WERI-Rb-1 (cell line): Measurements from ENCODE around the gene CEACAM20.

Source experiments
- DNase-seq: peaks from one replicate; pipeline ENCODE4 v3.0.0-alpha.2; 2020
- H3K27ac ChIP-seq: fragments of 250-450 bp; sonication (Bioruptor Pico); 2 replicates; pipeline ENCODE4 v1.5.1; 2020; ENCODE audit warnings: mild to moderate bottlenecking, moderate library complexity
- H3K27me3 ChIP-seq: fragments of 250-450 bp; sonication (Bioruptor Pico); 2 replicates; pipeline ENCODE4 v1.5.1; 2021; ENCODE audit warnings: mild to moderate bottlenecking, low read depth, moderate library complexity; ENCODE audit not compliant: insufficient read depth, severe bottlenecking
- H3K36me3 ChIP-seq: fragments of 250-450 bp; sonication (Bioruptor Pico); 2 replicates; pipeline ENCODE4 v1.5.1; 2020; ENCODE audit warnings: mild to moderate bottlenecking, moderate library complexity
- H3K4me3 ChIP-seq: 2 replicates; pipeline ENCODE4 v1.5.1; 2011; ENCODE audit warnings: low read depth, mild to moderate bottlenecking, control low read depth, low read length
- H3K9me3 ChIP-seq: fragments of 250-450 bp; sonication (Bioruptor Pico); 2 replicates; pipeline ENCODE4 v1.5.1; 2021; ENCODE audit warnings: mild to moderate bottlenecking, moderate library complexity; ENCODE audit not compliant: severe bottlenecking
- CTCF ChIP-seq: IDR thresholded peaks from 2 replicates; pipeline ENCODE4 v1.5.1; 2011; ENCODE audit warnings: low read depth, mild to moderate bottlenecking, control low read depth, inconsistent platforms, low read length

CEACAM20 gene

GRCh38 chr19:44532819-44533218 lies 3.3 kb upstream of the CEACAM20 start:
- no peak for TF ChIP-seq CTCF

DNA sequence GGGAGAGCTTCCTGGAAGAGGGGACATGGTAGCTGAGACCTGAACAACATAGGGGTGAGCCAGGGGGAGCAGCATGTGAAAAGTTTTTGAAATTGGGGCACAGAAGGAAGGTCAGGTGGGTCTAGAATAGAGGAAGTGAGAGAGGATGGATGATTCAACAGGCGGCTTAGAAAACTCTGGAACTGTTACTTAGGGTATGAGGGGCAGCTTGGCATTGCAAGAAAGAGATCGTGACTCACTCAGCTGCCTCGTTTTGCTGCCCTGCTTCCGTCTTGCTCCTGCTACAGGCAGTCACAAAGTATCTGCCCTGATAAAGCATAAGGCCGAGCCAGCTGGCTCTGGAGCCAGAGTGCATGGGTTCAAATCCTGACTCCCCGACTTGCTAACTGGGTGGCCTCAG lies 1.3 kb upstream of the CEACAM20 start:
- no peak overlapping the region for H3K27ac ChIP-seq
- H3K9me3 ChIP-seq = peaks cover 11% of the 10 kb centered on the region
- no peaks in the 10 kb centered on the region for H3K27me3 ChIP-seq
- H3K36me3 ChIP-seq = no peaks in the 10 kb centered on the region
- TF ChIP-seq CTCF = no peak
- DNase-seq = no peak
- no peak overlapping the region for H3K4me3 ChIP-seq

More at GRCh38 chr19:44532819-44533218, 3.3 kb upstream of the CEACAM20 start:
- H3K4me3 ChIP-seq = no peak overlapping the region
- no peaks in the 10 kb centered on the region for H3K27me3 ChIP-seq
- peaks cover 28% of the 10 kb centered on the region for H3K9me3 ChIP-seq
- no peak overlapping the region for H3K27ac ChIP-seq
- H3K36me3 ChIP-seq = no peaks in the 10 kb centered on the region
- DNase-seq = no peak

GRCh38 chr19:44527554-44527953 lies 1.9 kb downstream of the CEACAM20 start:
- Histone ChIP-seq H3K36me3 (no peaks in the 10 kb centered on the region), H3K4me3 (no peak overlapping the region), H3K27ac (no peak overlapping the region), H3K9me3 (no peaks in the 10 kb centered on the region), H3K27me3 (peaks cover 3% of the 10 kb centered on the region)
- no peak for TF ChIP-seq CTCF
- DNase-seq = no peak

DNA sequence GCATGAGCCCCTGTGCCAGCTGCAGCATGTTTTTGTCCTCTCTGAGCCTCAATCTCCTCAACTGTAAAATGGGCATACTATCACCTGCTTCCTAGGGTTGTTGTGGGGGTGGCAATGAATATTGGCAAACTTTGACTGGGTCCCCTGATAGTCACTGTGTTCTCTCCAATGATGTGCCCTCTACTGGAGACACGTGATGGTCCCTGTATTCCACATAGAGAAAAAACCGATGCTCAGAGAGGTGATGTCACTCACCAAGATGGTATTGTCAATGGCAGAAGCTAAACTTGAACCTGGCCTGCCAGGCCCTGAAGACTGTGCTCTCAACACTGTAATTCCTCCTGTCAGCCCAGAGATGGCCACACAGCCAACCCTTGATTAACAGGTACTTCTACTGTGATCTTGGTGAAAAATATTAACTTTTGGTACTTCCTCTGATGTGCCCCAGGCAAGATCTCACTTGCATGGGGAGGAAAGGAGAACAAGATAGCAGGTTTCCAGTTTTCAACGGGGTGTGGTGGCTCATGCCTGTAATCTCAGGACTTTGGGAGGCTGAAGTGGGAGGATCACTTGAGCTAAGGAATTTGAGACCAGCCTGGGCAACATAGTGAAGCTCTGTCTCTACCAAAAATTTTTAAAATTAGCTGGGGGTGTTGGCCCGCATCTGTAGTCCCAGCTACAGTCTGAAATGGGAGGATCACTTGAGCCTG lies 3.6 kb downstream of the CEACAM20 start:
- Histone ChIP-seq H3K9me3 (no peaks in the 10 kb centered on the region), H3K36me3 (no peaks in the 10 kb centered on the region), H3K27me3 (peaks cover 3% of the 10 kb centered on the region), H3K4me3 (no peak overlapping the region), H3K27ac (no peak overlapping the region)
- DNase-seq = no peak
- TF ChIP-seq CTCF = no peak

DNA sequence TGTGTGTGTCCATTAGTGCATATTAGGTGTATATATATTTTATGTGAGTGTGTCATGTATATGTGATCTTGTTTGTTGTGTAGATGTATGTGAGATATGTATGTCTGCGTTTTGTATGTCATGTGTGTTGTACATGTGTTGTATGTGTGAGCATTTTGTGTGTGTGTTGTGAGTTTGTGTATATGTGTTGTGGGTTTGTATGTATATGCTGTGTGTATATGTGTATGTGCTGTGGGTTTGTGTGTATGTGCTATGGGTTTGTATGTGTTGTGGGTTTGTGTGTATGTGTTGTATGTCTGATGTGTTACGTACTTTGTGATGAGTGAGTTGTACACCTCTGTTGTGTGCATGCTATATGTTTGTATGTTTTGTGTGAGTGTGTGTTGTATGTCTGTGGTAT lies 8.1 kb downstream of the CEACAM20 start:
- Histone ChIP-seq H3K9me3 (no peaks in the 10 kb centered on the region), H3K36me3 (no peaks in the 10 kb centered on the region), H3K4me3 (no peak overlapping the region), H3K27ac (no peak overlapping the region), H3K27me3 (peaks cover 3% of the 10 kb centered on the region)
- no peak for DNase-seq
- no peak for TF ChIP-seq CTCF

- no peak for TF ChIP-seq CTCF
These were observed 12.3 kb downstream of the CEACAM20 start for GRCh38 chr19:44517146-44517545.

More at GRCh38 chr19:44517146-44517545, 12.3 kb downstream of the CEACAM20 start:
- no peaks in the 10 kb centered on the region for H3K27me3 ChIP-seq
- no peaks in the 10 kb centered on the region for H3K9me3 ChIP-seq
- H3K4me3 ChIP-seq = no peak overlapping the region
- no peak for DNase-seq
- no peaks in the 10 kb centered on the region for H3K36me3 ChIP-seq
- H3K27ac ChIP-seq = no peak overlapping the region
